Rectal smooth muscle tissue (tissue), 1 donor: ENCODE data around the gene GRIN2A.

ENCODE experiments used
- H3K27ac ChIP-seq: one replicate; pipeline ENCODE4 v1.7.0; 2013; ENCODE audit warnings: low read depth, low read length, inconsistent platforms
- H3K27me3 ChIP-seq: one replicate; pipeline ENCODE4 v1.7.0; 2013; ENCODE audit warnings: low read length; ENCODE audit not compliant: control insufficient read depth, insufficient read depth
- H3K36me3 ChIP-seq: one replicate; pipeline ENCODE4 v1.7.0; 2013; ENCODE audit warnings: low read length; ENCODE audit not compliant: control insufficient read depth, insufficient read depth
- H3K4me1 ChIP-seq: one replicate; pipeline ENCODE4 v1.7.0; 2013; ENCODE audit warnings: low read length; ENCODE audit not compliant: control insufficient read depth, insufficient read depth
- H3K4me3 ChIP-seq: one replicate; pipeline ENCODE4 v1.7.0; 2013; ENCODE audit warnings: low read length
- H3K9ac ChIP-seq: one replicate; pipeline ENCODE4 v1.7.0; 2013; ENCODE audit warnings: low read length

Gene GRIN2A

DNA sequence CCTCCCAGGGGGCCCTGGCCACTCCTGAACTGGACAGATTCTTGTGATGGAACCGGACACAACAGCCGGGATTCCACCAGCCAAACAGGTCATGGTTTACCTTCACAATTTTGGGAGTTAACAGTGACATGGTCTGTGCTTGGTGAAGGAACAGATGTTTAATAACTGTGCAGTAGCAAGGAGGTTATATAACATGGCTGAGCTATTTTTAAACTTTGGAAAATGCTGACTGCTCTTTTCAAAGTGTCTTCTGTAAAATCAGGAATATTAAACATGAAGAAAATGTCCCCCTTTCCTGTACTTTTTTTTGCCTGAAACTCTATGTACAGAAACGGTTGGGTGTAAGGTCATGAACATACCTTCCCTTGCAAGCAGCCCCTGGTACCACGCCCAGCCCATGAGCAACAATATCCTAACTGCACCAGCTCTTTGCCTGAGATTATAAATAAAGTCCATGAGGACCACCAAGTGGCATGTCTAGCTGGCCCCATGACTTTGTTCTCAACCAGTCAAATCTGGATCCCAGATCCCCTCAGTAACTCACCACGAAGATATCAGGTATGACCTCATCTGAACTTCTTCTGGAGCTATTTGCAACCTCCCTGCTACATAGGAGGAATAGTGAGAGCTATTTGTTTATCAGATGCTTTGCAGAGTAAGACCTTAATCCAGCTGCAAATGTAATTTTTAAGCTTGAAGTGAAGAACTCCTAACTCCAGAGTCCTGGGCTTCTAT, 249.1 kb downstream of the GRIN2A start:
- H3K9ac ChIP-seq = no peak overlapping the region
- H3K36me3 ChIP-seq = no peaks in the 10 kb centered on the region
- H3K27ac ChIP-seq = no peak overlapping the region
- H3K4me3 ChIP-seq = no peak overlapping the region
- no peaks in the 10 kb centered on the region for H3K27me3 ChIP-seq
- H3K4me1 ChIP-seq = peaks cover 5% of the 10 kb centered on the region

DNA sequence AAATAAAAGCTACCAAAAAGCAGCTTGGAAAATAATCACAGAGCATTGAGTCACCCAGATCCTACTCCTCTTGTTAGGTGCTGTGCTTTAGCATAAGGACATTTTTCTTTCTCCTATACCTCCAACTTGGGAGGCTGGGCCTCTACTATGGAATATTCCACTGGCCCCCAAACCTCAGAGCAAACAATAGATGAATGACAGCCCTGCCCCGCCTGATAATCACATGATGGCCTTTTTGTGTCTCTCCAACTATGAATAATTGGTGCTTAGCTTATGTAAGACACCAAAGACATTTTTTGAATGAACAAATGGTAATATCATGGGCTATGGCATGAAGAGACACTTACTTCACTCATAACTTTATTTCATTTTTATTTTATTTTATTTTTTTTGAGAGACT, 250.2 kb downstream of the GRIN2A start:
- Histone ChIP-seq H3K27ac (no peak overlapping the region), H3K36me3 (no peaks in the 10 kb centered on the region), H3K4me1 (peaks cover 5% of the 10 kb centered on the region), H3K9ac (no peak overlapping the region), H3K4me3 (no peak overlapping the region), H3K27me3 (no peaks in the 10 kb centered on the region)

DNA sequence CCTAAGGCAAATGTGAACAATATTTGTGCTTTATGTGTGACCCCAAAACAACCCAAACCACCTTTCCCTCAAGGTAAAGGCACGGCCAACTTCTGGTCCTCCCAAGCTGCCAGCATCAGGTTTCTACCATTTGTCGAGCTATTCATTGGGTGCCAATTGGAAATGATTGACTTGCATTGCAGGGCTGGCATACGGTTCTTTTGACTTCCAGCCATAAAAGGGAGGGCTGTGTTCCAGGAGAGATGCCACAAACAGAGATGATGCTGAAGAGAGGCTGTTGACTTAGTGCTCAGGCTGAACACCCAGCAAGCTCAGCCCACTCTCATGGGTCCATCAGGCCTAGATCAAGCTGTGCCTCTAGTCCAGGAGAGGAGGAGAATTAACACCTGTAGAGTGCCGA, 252.4 kb downstream of the GRIN2A start:
- no peak overlapping the region for H3K27ac ChIP-seq

DNA sequence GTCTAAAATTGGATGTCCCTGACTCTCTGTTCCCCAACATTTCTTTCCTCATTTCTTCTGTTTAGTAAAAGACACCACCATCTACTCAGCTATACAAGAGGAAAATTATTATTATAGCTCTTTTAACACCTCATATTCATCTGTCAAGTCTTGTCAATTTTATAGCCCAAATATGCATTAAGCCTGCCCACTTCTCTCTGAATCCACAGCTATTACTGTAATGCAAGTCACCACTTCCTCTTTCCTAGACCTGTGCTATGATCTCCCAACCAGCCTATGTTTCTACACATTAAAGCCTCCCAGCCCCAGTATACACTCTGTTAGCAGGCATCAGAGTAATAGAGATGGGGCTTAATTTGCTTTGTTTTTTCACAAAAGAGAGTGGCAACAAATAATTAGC, 252.9 kb downstream of the GRIN2A start:
- Histone ChIP-seq H3K27me3 (no peaks in the 10 kb centered on the region), H3K36me3 (no peaks in the 10 kb centered on the region), H3K9ac (no peak overlapping the region), H3K4me3 (no peak overlapping the region), H3K4me1 (peaks cover 5% of the 10 kb centered on the region), H3K27ac (no peak overlapping the region)

More for the DNA sequence above, 252.4 kb downstream of the GRIN2A start:
- H3K4me1 ChIP-seq = peaks cover 5% of the 10 kb centered on the region
- H3K4me3 ChIP-seq = no peak overlapping the region
- H3K9ac ChIP-seq = no peak overlapping the region
- H3K36me3 ChIP-seq = no peaks in the 10 kb centered on the region
- H3K27me3 ChIP-seq = no peaks in the 10 kb centered on the region

DNA sequence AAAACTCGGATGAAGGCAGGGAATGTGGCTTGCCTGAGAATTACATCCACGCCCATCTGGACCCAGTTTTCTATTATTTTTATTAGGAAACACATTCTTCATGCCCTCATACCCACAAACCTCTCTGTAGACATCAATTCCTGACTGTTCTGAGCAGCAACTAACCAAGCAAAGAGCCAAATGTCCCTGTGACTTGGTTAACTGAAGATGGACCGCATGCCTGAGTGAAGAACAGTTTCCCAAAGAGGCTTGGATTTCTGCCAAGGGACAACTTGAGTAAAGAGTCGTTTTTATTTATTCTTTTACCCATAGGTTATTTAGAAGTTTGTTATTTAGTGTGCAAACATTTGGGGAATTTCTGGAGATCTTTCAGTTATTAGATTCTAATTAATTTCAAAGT, 259.8 kb downstream of the GRIN2A start:
- Histone ChIP-seq H3K4me1 (no peaks in the 10 kb centered on the region), H3K9ac (no peak overlapping the region), H3K27ac (no peak overlapping the region), H3K27me3 (no peaks in the 10 kb centered on the region), H3K4me3 (no peak overlapping the region), H3K36me3 (no peaks in the 10 kb centered on the region)

DNA sequence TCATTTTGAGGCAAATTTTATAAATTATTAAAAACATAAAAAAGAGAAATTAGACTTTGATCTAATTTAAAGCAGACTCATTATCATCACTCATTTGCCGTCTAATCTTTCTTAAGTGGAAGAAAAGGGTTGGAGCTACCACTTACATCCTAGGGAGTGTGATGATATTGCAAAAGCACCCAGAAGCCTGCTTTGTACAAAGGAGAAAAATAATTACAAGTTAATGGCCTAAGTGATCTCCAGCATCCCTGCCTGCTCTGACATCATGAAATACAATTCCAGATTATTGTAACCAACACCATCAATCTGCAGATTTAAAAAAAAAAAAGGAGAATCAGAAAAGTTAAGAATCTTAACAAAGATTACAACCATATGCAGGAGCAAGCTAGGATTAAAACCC, 260.2 kb downstream of the GRIN2A start:
- Histone ChIP-seq H3K27me3 (no peaks in the 10 kb centered on the region), H3K4me1 (no peaks in the 10 kb centered on the region), H3K4me3 (no peak overlapping the region), H3K36me3 (no peaks in the 10 kb centered on the region), H3K9ac (no peak overlapping the region), H3K27ac (no peak overlapping the region)

DNA sequence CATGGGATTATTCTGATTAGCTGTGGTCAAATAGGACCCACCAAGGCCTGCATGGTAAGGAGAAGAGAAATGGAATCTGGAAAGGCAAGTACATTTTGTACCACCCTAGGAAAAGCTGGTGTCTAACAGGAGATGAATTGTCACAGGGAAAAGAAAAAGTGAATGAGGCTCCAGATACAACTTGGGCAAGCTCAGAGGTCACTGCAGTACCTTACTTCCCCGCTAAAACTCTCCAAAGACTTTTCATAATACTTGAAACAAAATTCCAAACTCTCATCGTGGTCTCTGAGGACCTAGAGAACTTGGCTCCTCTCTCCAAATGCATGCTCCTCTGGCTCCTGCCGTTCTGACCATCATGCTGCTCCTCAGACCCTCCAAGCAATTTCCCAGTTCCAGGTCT, 262.8 kb downstream of the GRIN2A start:
- no peaks in the 10 kb centered on the region for H3K27me3 ChIP-seq
- no peak overlapping the region for H3K4me3 ChIP-seq
- no peak overlapping the region for H3K27ac ChIP-seq
- H3K9ac ChIP-seq = no peak overlapping the region
- no peaks in the 10 kb centered on the region for H3K4me1 ChIP-seq
- H3K36me3 ChIP-seq = no peaks in the 10 kb centered on the region

DNA sequence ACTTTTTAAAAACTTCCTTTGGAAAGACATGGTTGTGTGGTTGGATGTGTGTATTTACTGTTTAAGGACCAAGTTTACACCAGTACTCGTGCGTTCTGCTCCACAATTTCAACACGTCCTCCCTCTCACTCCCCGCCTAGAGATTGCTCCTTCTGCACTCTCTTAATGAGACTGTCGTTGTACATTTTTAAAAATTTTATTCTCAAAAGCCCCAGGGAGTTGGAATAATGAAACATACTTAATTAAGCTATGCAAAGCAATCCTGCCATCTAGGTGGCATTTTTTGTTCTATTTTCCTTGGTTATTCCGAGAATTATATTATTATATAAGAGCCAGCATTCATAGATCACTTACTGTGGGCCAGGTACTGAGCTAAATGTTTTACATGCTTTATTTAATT, 264.5 kb downstream of the GRIN2A start:
- Histone ChIP-seq H3K4me1 (no peaks in the 10 kb centered on the region), H3K27ac (no peak overlapping the region), H3K4me3 (no peak overlapping the region), H3K9ac (no peak overlapping the region), H3K27me3 (no peaks in the 10 kb centered on the region), H3K36me3 (no peaks in the 10 kb centered on the region)

DNA sequence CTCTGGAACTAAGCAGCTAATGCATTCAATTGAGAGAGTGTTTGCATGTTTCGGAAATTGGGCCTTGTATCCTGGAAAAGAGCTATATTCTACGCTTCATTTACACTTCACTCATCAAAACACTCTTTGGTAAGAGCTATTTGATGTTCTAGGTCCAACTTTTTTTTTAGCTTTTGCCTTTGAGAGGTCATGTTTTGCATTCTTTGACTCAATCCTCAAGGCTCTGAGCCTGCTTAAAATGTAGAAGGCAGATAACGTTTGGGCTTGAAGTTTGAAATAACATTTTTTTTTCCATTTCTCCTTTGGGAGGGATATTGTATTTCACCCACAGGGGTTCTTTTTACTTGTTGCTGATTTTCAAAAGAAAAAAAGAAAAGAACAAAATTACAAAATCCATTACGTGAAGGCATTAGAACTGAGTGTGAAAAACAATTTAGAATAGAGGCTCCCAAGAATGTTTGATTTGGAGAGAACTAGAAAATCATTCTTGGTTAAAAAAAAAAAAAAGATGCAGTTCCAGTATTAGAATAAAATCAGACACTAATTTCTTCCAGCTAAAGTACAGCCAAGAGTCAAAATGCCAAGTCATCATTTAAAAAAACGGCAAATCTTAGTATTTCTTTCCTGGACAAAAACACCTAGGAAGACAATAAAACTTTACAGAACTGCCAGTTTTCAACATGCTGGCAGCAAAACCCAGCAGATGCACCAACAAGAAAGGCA, 268.5 kb downstream of the GRIN2A start:
- Histone ChIP-seq H3K27ac (no peak overlapping the region), H3K36me3 (no peaks in the 10 kb centered on the region), H3K27me3 (no peaks in the 10 kb centered on the region), H3K9ac (no peak overlapping the region), H3K4me3 (no peak overlapping the region), H3K4me1 (no peaks in the 10 kb centered on the region)

DNA sequence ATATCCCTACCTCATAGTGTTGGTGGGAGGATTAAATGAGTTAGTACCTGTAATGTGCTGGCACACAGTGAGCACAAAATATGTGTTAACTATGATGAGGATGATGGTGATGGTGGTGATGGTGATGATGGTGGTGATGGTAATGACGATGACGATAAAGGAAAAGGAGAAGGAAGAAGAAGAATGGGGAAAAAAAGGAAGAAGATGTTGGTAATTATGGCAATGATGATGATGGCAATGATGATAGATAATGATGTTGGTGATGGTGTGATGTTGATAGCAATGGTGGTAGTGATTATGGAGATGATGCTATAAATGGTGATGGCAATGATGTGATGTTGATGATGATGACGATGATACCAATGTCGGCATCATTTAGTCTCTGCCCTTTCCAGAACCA, 270.2 kb downstream of the GRIN2A start:
- Histone ChIP-seq H3K27ac (no peak overlapping the region), H3K4me3 (no peak overlapping the region), H3K36me3 (no peaks in the 10 kb centered on the region), H3K4me1 (no peaks in the 10 kb centered on the region), H3K27me3 (no peaks in the 10 kb centered on the region), H3K9ac (no peak overlapping the region)

DNA sequence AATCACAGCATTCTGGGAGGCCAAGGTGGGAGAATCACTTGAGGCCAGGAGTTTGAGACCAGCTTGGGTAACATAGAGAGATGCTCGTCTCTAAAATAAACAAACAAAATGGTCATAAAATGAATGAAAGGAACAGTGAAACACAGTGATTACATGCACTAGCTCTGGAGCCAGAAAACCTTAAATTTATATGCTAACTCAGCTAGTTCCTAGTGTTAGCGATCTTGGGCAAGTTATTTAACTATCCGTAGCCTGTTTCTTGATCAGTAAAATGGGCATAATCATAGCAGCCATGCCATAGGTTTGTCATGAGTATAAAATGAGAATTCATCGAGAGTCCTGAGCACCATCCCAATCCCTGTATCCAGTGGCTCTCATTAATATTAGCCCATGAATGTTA, 271.0 kb downstream of the GRIN2A start:
- no peaks in the 10 kb centered on the region for H3K36me3 ChIP-seq
- no peak overlapping the region for H3K4me3 ChIP-seq
- no peaks in the 10 kb centered on the region for H3K4me1 ChIP-seq
- H3K27ac ChIP-seq = no peak overlapping the region
- no peaks in the 10 kb centered on the region for H3K27me3 ChIP-seq
- no peak overlapping the region for H3K9ac ChIP-seq

DNA sequence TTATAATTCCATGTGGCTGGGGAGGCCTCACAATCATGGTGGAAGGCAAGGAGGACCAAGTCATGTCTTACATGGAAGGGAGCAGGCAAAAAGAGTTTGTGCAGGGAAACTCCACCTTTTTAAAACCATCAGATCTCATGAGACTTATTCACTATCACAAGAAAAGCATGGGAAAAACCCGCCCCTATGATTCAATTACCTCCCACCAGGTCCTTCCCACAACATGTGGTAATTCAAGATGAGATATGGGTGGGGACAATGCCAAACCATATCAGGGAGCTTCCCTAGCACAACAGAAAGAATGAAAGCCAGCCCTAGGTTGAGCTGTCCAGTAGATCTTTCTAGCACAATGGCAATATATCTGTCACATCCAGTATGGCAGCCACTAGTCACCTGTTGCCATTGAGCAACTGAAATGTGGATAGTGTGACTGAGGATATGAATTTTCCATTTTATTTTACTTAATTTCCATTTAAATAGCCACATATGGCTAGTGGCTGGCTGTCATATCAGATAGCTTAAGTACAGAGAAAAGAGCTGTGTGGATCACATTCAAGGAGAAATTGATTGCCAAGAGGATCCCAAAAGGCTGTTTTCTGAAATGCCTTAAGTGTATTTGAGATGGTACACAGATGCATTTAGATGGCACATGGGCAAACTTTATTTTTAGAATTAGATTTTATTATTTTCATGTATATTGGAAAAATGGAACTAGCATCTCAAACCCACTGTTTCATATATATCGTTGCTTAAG, 273.0 kb downstream of the GRIN2A start:
- no peaks in the 10 kb centered on the region for H3K4me1 ChIP-seq
- no peak overlapping the region for H3K9ac ChIP-seq
- H3K27ac ChIP-seq = no peak overlapping the region
- no peaks in the 10 kb centered on the region for H3K27me3 ChIP-seq
- no peaks in the 10 kb centered on the region for H3K36me3 ChIP-seq
- no peak overlapping the region for H3K4me3 ChIP-seq
